Activated CD8-positive, alpha-beta memory T cell treated with anti-CD3 and anti-CD28 coated beads, Interleukin-2, amount 50 U/mL, for 4 hours (primary cell): ENCODE results near the gene LYRM4.

Experiments used
- DNase-seq: peaks from one replicate; pipeline ENCODE4 v3.0.0-alpha.2; 2020

LYRM4 gene

DNA sequence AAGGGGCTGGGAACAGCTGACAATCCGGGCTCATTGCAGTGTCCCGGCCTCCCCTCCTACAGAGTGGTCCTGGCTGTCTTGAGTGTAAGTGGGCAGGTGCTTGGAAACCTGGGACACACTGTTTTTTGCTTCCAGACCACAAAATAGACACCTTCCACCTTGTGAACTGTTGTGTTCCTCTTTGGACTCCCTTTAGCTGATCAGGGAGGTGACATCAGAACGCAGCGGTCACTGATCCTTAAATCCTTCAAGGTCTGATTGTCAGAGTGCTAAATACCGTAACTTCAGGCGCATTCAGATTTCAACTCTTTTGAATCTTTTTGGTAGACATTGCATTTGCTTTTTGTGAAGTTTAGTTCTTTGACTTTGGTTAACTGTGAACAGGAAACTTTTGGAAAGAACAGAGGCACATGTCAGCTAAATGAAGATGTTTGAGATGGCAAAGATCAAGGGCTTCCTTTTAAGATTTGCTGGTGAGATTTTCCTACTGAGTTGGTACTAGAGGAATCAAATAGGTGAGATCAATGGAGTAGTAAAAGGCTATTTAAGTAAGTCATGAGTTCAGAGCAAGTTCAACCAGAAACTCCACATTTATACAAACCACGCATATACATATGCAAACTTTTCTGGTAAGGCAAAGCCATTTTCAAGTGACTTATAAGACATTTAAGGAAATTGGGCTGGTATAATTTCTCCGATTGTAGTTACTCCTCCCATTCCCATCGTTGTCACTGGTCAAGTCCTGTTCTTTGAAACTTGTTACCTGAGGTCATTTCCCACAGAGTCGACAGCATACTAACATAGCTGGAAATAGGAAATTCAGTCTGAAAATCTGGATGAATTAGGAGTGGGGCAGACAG, 169.3 kb downstream of the LYRM4 start:
- DNase-seq: no peak

DNA sequence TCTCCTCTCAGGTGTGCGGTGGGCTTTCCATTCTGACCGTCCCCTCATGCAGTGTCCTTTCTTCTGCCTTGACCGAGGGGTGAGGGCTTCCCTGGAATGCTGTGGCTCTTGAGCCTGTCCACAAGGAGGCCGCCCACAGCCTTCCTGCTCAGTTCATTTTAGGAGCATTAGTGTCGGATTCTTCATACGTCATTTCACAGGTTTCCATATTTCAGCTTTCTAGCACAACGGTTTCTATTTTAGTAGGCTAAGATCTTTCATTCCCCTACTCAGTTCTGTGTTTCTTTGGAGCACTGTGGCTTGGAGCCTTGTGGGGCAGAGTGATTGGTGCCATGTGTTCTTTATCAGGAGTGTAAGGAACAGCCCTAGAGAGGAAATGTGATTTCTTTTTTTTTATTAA, 170.1 kb downstream of the LYRM4 start:
- DNase-seq: no peak

- no peak for DNase-seq
These were observed 171.0 kb downstream of the LYRM4 start for GRCh38 chr6:5089481-5090438.

GRCh38 chr6:5088780-5089179, 172.0 kb downstream of the LYRM4 start:
- no peak for DNase-seq

DNA sequence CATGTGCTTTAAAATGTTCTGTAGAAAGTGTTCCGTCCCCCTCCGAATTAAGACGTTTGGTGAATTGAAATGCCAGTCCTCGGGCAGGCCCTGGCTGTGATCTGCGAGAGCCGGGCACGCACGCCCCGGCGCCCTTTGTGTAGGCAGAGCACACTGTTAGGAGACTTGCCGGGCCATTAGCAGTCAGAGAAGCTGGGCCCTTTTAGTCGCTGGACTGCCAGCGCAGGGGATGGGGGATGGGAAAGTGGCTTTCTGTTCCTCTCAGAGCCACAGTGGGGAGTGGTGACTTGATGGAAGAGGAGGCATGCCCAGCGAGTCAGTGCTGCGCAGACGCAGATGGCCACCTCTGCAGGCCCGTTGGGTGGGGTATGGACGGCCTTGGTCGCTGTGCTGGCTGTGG, 173.4 kb downstream of the LYRM4 start:
- DNase-seq: no peak

- no peak for DNase-seq
These were observed 174.4 kb downstream of the LYRM4 start for GRCh38 chr6:5086294-5086890.

DNA sequence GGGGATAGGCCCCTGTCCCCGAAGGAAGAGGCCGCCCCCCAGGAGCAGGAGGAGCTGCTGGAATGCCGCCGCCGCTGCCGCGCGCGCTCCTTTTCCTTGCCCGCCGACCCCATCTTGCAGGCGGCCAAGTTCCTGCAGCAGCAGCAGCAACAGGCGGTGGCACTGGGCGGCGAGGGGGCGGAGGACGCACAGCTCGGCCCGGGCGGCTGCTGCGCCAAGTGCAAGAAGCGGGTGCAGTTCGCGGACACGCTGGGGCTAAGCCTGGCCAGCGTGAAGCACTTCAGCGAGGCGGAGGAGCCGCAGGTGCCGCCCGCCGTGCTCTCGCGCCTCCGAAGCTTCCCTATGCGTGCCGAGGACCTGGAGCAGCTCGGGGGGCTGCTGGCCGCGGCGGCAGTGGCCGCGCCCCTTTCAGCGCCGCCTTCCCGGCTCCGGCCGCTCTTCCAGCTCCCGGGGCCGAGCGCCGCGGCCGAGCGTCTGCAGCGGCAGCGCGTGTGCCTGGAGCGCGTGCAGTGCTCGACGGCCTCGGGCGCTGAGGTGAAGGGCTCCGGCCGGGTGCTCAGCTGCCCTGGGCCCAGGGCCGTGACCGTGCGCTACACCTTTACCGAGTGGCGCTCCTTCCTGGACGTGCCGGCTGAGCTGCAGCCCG, 175.0 kb downstream of the LYRM4 start:
- DNase-seq: no peak

- DNase-seq: no peak
These were observed 175.7 kb downstream of the LYRM4 start, which contains the start of gene PPP1R3G for GRCh38 chr6:5084781-5085647. Gene PPP1R3G (plus strand): TSS chr6:5085341. CDS start chr6:5085486, 145 bp downstream.

DNA sequence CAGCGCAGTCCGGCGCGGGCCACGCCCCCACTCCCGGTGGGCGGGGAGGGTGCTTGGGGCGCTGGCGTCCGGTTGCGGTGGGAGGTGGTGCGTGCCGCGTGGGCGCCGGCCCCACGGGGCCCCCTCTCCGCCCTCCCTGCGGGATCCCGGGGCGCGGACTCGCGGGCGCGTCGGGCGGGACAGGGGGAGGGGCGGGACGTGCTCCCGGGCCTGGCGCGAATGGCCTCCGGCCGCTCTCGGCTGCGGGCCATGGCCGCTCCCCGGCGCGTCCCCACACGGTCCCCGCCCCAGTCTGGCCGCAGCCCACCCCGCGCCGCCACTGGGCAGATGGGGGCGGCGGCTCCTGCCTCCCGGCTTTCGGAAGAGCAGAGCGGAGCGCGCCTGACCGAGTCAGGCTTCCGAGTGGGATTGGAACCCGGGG, 176.4 kb downstream of the LYRM4 start:
- DNase-seq: no peak

DNA sequence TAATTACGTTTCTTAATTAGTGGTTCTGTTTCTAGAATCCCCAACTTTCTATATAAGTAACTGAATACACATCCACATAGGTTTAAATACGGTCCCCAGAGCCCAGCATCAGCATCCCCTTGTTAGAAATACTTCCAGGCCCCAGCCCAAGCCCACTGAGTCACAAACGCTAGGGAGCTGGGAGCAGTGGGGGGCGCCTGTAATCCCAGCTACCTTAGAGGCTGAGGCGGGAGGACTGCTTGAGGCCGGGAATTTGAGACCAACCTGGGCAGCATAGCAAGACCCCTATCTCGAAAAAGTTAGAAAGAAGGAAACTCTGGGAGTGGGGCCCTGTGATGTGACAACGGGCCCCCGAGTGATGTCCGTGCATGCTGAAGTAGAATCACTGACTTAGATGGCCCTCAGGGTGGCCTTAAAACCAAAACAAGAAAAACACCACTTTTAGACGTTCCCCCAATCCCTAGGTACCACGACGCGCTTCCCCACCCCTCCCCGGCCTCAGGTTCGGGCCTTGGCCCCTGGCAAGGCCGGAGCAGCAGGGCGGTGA, 176.9 kb downstream of the LYRM4 start:
- no peak for DNase-seq

GRCh38 chr6:5083307-5083583, 177.5 kb downstream of the LYRM4 start:
- no peak for DNase-seq

- no peak for DNase-seq
These were observed 178.1 kb downstream of the LYRM4 start for GRCh38 chr6:5082487-5083306.

- no peak for DNase-seq
These were observed 178.8 kb downstream of the LYRM4 start for GRCh38 chr6:5081955-5082354.

- DNase-seq: no peak
These were observed 179.6 kb downstream of the LYRM4 start for GRCh38 chr6:5081182-5081581.

- no peak for DNase-seq
These were observed 180.2 kb downstream of the LYRM4 start for GRCh38 chr6:5080574-5080973.

GRCh38 chr6:5079692-5080091, 181.1 kb downstream of the LYRM4 start:
- DNase-seq: no peak

DNA sequence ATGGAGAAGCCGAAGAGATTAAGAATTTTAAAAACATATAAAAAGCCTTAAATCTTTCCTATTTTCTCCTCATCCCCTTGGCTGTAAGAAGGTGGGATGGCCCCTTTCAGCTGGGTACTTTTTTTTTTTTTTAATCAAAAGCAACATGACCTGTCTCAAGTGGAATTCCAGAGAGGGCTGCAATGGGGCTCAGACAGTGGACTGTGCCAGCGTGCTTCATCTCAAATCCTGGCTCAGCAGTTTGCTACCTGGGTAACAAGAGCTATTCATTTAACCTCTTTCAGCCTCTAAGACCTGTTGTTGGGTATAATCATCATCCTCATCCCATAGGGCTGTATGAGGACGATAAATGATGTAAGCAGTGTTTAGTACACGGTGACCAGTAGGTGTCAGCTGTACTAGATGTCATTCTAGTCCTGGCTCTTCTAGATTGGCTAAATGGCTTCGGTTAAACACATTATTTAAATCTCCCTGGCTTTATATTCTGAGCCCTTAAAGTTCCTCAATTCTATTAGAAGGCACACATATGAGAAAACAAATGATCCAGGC, 182.6 kb downstream of the LYRM4 start:
- DNase-seq: no peak

GRCh38 chr6:5076931-5077330, 183.8 kb downstream of the LYRM4 start:
- no peak for DNase-seq

DNA sequence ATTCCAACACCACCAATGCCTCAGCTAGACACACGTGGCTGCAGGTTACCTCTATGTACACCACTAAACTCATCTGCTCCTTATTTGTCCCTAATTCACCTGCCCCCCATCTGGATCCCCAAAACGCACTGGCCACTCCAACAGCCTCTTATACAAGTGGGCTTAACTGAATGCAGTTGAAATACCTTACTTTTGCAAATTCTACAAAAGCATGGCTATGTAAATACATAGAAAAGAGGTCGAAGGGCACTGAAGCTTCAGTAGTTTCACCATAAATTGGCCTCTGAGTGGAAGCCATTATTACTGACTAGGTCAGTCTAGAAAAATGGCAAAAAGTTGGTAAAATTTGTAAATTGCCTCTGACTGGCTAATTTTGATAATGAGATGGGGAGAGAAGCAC, 186.8 kb downstream of the LYRM4 start:
- DNase-seq: no peak

GRCh38 chr6:5072440-5072839, 188.3 kb downstream of the LYRM4 start:
- no peak for DNase-seq
